Cerebellar nuclear complex (tissue), 1 donor: ENCODE measurements around the gene PHACTR1.
"Not testable (repeated sequence)": the region's sequence is repeated elsewhere in the genome, so short reads cannot be mapped to it uniquely, and the experiment has no call there.

ENCODE experiments used
- DNase-seq, 2 experiments: peaks; one replicate each; lab custom pipeline; 2025; lab: John Stamatoyannopoulos, UW

The PHACTR1 gene

DNA sequence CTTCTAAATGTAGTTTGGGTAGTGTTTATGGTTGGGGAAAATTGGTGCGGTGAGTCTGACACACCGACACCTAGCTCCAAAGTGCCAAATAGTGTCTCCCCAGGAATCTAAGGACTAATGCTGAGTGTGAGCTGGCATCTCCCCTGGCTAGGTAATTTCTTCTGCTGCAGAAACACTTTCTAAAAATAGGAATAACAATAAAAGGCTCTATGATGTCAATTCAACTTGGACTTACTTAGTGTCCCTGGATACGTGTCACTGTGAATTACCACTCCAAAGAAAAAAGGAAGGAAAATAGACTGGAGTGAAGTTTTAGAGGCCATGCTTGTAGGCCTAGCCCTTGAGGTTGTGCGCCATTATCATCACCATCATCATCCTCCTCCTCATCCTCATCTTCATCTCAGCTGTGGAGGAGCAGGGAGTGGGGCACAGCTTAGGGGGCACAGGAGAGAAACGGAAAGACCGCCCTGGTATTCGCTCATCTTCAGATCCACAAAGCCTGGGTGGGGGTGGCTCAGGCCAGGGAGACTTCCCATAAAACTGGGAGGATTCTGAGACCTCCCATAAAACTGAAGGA is 522.2 kb downstream of the PHACTR1 start:
- DNase-seq = no peak

DNA sequence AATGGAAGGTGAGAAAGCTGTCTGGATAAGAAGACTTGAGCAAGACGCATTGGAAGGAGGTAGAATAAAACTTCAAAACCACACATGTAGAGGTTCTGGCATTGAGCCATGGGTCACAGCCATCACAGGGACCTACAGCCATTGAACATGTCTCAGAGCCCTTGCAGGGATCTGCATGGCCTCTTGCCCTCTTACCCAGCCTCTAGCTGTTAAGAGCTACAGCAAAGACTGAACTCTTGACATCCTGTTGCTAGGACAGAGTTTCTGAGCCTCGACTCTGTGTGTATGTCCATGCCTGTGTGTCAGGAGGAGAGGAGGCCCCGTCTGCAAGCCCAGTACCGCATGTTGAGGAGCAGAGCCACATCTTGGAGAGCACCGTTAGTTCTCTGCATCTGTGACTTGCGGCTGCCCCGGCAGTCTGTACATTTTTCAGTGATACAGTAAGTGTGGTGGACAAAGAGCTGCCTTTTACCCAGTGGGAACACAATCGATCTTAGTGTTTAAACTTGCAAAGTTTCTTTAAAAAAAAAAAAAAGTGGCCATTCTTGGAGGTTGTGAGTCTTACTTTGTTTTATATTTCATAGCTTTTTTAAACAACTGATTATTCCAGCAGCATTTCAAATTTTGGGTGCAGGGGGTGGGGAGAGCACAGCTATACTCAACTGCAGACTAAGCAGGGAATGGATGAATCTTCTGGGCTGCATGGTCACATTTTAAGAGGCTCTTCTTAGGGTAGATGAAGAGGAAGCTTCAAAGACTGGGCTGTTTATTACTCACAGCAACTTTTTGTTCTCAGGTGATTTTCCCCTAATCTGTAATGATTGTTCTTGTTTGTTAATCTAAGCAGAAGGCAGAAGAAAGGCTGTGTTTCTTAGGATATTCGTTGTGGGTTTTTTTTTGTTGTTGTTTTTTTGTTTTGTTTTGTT is 523.2 kb downstream of the PHACTR1 start:
- DNase-seq = no peak

DNA sequence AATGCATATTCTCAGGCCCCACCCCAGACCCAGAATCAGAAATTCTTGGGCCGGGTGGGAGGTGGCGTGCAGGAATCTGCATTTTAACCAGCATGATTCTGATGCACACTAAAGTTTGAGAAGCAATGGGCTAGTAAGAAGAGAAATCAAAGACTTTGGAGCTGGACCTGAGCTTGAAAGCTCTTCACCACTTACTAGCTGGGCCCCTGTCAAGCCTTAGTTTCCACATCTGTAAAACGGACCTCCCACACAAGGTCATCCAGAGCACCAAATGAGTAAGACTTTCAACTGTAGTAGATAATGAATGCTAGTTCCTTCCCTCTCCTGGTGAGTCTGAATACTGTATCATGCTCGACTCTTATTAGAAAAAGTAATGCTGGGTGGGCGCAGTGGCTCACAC is 524.8 kb downstream of the PHACTR1 start:
- DNase-seq = no peak

DNA sequence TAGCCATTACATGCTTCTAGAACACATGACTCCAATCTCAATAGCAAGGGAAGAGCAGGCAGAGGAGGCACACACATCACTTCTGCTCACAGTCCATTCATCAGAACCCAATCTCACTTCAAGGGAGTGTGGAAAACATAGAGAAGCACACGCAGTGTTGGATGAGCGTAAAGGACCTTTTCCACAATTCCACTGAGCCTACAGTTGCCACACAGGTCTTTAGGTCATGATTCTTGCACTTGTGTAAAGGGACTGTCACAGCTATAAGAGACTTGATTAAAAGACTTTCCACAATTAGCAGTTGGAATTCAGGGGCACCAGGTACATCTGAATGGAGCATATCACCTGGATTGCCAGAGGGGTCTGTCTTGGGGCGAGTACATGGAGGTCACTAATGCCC is 525.6 kb downstream of the PHACTR1 start:
- no peak for DNase-seq

DNA sequence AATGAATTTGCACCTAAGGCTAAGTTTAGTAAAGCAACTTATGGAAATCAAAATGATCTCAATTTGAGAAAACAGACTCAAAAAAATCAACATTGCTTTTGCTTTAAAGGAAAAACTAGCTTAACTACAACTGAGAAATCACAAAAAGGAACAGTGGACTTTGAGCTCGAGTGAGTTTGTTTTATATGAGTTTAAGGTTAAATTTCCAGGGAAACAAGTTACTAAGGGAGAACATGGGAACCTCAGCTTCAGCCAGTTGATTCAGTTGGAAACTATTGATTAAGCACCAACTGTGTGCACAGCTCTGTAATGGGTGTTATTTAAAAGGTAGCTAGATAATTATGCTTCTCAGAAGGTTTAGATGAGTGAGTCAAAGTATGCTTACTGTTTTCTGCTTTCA is 526.0 kb downstream of the PHACTR1 start:
- no peak for DNase-seq

DNA sequence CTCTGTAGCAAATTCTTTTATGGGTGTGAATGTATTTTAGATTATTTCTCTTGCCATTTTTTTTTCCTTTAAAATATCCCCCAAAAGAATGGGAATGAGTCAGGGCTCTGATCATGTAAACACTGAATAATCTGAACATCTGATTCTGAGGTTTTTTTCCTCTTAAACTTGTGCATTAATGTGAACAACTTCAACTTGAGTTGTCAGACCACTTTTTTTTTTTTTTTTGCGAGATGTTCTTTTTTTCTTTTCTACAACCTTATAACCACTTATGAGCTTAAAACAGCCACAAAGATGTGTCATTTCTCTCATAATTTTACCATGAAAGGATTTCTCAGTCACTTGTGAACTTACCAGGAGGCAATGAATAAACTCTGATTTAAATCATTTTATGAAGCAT is 526.5 kb downstream of the PHACTR1 start:
- DNase-seq = no peak

DNA sequence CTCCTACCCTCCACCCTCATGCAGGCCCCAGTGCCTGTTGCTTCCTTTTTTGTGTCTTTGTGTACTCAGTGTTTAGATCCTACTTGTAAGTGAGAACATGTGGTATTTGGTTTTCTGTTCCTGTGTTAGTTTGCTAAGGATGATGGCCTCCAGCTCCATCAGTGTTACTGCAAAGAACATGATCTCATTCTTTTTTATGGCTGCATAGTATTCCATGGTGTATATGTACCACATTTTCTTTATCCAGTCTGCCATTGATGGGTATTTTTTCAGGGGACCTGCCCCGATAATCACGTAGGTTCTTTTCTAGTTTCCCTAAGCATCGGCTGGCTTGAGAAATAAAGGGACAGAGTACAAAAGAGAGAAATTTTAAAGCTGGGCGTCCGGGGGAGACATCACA is 527.2 kb downstream of the PHACTR1 start:
- DNase-seq = not testable (repeated sequence)

DNA sequence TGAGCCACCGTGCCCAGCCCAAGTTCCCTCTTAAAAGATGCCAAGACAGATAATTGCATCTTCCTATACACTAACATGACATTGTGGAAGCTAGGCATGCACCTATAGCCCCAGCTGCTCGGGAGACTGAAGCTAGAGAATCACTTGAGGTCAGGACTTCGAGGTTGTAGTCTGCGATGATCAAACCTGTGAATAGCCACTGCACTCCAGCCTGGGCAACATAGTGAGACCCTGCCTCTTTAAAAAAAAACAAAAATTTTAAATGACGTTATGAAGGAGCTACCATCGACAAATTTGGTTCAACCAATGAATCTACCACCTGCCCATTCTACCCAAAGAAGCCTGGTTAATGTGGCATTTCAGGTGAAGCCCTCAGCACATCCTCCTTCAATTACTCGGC is 531.1 kb downstream of the PHACTR1 start:
- DNase-seq = no peak

DNA sequence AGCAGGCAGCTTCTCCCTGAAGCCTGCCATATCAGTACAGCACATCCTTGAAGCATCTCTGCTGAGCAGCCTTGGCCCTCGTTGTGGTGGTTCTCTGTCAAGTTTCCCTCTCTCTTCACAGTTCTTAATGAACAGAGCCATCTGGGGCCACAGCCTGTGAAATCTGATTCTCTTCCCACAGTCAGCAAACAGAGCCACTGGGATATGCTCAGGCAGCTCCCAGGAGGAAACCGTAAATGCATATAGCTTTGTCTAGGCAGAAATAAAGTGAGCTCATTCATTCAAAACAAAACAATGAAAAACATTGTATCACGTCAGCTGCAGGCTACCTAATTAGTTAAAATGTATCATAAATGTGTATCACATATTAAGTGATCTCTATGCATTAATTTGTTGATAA is 531.5 kb downstream of the PHACTR1 start:
- no peak for DNase-seq

DNA sequence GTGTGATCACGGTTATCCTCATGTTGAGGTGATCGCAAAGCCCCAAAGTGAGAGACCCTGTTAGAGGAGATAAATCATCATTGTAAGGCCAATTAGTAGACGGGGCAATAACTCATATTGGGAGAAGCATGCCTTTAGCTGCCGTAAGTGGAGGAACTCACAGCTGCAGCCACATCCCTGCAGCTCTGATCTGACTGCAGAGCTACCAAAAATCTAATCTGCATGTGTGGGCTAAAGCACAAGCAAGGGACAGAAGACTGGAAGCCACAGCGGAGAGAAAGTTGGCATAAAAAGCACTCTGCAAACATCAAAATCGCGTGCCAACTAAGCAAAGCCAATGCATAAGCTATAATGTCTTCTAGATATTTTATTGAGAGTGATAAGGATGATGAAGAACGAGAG is 532.0 kb downstream of the PHACTR1 start:
- DNase-seq = no peak

DNA sequence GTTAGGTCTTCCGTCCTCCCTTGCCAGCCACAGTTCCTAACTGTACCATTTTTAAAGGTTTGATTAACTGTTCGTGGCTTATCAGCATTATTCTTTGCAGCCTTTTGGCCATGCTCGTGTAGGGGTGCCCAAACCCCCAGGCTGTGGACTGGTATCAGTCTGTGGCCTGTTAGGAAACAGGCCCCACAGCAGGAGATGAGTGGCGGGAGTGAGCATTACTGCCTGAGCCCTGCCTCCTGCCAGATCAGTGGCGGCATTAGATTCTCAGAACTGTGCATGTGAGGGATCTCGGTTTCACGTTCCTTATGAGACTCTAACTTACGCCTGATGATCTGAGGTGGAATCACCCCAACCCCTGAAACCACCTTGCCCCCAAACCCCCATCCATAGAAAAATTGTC is 532.4 kb downstream of the PHACTR1 start:
- no peak for DNase-seq

DNA sequence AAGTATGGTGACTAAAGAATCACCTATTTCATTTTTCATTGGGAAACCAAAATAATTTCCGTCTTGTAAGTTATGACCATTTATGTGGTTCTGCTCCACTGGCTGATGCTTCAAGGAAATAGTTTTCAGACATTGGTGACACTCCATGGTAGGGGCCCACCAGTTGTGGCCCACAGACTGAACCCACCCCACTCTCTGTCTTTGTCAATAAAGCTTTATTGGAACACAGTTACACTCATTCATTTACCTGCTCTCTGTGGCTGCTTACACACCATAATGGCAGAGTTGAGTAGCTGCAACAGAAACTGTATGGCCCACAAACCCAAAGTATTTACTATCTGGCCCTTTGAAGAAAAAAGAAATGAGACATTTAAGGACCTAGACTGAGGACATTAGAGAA is 533.2 kb downstream of the PHACTR1 start:
- DNase-seq = no peak

DNA sequence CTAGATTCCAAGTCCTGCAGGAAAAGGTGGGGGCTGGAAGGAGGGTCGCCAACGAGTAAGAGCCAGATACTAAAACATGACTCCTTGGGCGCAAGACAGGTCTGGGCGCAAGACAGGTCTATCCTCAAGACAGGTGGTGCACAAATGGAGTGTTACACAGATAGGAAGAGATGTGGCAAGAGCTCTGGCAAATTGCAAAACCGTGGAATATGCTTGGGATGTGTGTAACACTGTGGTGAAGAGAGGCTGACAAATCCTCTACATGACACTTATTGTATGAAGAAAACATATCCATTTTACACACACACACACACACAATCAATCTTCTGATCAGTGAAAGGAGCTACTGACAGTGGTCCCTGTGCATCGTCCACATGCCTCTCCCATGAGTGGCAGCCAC is 534.1 kb downstream of the PHACTR1 start:
- DNase-seq = no peak

DNA sequence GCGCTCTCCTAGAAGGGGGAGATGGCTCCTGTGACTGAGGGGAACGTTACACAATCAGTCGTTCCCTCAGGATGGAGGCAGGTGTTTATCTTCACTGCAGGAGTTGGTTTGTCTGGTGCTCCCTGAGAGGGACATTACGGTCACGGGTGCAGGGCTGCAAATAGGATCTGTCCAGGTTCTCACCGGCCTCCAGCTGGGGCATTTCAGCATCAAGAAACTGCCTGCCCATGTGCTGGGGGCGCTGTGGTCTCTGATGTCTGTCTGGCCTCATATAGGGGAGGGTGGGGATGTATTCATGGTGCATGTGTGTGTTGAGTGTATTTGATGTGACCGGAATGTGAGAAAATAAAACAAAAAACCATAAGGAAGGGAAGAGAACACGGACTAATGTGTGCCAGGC is 534.7 kb downstream of the PHACTR1 start:
- no peak for DNase-seq

DNA sequence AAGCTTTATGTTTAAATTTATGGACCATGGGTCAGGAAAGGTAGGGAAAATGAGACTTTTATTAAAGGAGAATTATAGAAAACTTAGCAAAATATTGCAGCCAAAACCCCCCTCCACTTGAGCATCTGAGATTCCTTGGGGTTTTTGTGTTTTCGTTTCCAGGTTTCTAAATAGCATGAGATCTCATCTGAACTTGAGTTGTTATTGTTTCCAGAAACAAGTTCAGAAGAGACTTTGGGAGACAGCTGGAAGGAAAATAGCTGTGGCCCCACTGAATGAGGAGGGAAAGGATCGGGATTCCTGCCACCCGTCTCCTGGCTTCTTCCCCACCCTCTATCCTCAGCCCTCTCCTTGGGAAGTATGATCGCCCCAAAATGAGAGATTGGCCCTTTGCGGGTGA is 536.2 kb downstream of the PHACTR1 start:
- DNase-seq = no peak

DNA sequence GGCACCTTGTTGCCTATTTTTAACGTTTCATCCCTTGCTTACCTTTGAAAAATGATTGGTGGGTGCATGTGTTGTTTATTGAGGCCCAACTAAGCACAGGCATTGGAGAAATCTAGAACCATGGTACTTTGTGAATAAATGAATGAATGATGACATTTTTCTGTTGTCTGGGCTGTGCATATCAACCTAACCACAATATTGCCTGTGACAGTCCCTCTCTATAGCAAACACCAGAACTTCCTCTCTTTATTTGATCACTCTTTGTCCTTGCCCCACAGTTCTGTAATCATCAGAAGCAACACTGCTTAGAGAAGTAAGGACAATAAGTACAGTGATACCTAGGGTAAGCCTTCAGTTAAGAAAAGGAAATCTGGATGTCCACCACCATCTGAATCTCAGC is 536.7 kb downstream of the PHACTR1 start:
- no peak for DNase-seq

DNA sequence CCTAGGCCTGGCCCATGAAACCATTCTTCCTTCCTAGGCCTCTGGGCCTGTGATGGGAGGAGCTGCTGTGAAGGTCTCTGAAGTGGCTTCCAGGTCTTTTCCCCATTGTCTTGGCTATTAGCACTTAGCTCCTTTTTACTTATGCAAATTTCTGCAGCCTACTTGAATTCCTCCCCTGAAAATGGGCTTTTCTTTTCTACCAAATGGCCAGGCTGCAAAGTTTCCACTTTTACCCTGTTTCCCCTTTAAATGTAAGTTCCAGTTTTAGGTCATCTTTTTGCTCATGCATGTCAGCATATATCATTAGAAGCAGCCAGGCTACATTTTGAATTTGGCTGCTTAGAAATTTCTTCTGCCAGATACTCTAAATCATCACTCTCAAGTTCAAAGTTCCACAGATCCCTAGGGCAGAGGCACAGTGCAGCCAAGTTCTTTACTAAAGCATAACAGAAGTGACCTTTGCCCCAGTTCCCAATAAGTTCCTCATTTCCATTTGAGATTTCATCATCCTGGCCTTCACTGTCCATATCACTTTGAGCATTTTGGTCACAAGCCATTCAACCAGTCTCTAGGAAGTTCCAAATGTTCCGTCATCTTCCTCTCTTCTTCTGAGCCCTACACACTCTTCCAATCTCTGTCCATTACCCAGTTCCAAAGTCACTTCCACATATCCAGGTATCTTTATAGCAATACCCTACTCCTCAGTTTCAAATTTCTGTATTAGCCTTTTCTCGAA is 539.9 kb downstream of the PHACTR1 start:
- no peak for DNase-seq

DNA sequence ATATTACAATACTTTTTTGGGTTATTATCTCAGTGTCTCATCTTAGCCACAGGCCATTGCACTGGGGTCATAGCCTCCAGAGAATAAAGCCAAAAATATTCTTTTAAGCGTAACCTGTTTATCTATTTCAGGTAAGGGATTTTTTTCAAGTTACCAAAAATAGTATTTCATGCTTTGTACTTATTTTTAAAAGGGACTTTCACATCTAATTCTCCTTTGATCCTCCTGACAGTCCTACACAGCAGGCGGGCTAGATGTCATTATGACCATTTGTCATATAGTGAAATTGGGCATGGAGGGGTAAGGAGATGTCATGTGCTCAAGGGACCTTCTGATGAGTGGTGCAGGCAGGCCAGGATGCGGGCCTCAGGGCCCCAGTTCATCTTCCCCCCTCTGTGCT is 542.8 kb downstream of the PHACTR1 start:
- DNase-seq = no peak

DNA sequence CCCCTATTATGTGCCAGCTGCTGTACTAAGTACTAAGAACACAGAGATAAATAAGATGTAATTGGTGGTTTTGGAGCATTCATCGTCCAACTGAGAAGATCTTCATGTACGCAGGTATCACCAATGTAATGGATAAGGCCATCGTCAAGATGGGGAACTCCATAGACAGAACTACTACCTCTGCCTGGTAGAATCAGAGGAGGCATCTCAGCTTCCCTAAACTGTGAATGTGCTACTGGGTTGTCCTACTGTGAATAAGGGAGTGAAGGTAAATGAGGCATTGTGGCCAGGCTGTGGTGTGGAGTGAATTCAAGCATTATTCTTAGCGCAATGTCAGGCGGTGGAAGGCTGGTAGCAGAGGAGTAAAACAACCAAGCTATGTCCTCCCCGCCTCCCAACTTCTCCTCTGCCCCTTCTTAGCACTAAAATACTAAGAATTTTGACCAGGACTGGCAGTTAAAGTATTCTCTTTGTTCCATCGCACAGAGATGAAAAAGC is 543.6 kb downstream of the PHACTR1 start:
- no peak for DNase-seq

DNA sequence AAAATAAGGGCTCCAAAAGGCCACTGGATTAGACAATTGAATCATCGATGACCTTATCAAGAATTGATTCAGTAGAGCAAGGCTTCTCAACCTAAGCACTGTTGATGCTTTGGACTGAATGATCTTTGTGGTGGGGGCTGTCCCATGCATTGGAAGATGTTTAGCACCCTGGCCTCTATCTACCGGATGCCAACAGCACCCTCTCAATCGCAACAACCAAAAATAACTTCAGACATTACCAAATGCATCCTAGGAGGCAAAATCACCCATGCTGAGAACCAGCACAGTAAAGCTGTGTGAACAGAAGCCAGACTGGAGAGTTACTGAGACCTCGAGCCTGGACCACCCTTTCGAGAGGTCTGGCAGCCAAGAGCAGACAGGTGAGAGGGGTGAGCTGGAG is 544.3 kb downstream of the PHACTR1 start:
- no peak for DNase-seq

DNA sequence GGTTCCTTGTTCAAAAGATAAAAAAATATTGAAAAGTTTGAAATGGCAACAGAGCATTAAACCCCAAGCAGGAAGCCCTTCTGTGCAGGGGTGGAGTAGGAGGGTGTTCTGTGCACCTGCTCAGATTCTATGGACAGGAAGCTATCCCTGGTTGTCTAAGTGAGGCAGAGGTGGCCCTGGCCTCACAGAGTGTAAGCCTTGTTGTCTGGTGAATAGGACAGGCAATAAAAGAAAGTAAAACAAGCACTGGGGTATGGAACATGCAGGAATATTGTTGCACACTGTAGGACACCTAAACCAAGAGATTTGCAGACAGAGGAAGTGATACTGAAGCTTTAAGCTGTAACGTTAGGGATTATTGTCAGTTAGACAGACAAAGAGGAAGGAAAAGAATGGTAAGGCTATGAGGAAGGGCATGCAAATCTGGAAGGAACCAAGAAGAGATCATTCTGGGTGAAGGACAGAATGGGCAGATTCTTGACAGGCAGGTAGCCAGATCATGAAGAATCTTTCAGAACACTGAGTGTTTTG is 545.0 kb downstream of the PHACTR1 start:
- DNase-seq = no peak
